ENCODE data around the gene RIPK1. TPM values are rescaled to one million over a fixed set of nuclear protein-coding genes. Genes with fewer than 3 reads are reported as not detected.
"Not testable (repeated sequence)": the region's sequence is repeated elsewhere in the genome, so short reads cannot be mapped to it uniquely, and the experiment has no call there.

Gene RIPK1
- total RNA-seq, 4 donors from 2014 or later = 8.6 to 12.0 (median 10.3) TPM

- no peak overlapping the region for H3K4me3 ChIP-seq
- no peak overlapping the region for H3K27ac ChIP-seq
- H3K27me3 ChIP-seq = no peaks in the 10 kb centered on the region
- H3K36me3 ChIP-seq = no peaks in the 10 kb centered on the region
- peaks cover 8 to 12% of the 10 kb centered on the region in 2 donors for H3K4me1 ChIP-seq
- in situ Hi-C loops (cut with MboI; ENCODE audit: low sequenced_read_pairs in 4 of 4) = no loop called here
- no peak for TF ChIP-seq POLR2A (IDR thresholded peaks at IDR 0.05)
- TF ChIP-seq, protein P1, sequence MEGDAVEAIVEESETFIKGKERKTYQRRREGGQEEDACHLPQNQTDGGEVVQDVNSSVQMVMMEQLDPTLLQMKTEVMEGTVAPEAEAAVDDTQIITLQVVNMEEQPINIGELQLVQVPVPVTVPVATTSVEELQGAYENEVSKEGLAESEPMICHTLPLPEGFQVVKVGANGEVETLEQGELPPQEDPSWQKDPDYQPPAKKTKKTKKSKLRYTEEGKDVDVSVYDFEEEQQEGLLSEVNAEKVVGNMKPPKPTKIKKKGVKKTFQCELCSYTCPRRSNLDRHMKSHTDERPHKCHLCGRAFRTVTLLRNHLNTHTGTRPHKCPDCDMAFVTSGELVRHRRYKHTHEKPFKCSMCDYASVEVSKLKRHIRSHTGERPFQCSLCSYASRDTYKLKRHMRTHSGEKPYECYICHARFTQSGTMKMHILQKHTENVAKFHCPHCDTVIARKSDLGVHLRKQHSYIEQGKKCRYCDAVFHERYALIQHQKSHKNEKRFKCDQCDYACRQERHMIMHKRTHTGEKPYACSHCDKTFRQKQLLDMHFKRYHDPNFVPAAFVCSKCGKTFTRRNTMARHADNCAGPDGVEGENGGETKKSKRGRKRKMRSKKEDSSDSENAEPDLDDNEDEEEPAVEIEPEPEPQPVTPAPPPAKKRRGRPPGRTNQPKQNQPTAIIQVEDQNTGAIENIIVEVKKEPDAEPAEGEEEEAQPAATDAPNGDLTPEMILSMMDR (IDR thresholded peaks at IDR 0.05 in 4 of 5, conservative IDR thresholded peaks at IDR 0.05 in 1 of 5) = no peak
- no peak for DNase-seq
- ATAC-seq = no peak
- H3K9me3 ChIP-seq = no peaks in the 10 kb centered on the region
- intact Hi-C loops (cut with DNase I; ENCODE audit: low total_unique reads) = no loop called here
Measured at GRCh38 chr6:3041606-3042005, 26.7 kb upstream of the RIPK1 start.

- H3K4me3 ChIP-seq = no peak overlapping the region
- no peaks in the 10 kb centered on the region for H3K27me3 ChIP-seq
- in situ Hi-C loops (cut with MboI; ENCODE audit: low sequenced_read_pairs in 4 of 4) = no loop called here
- DNase-seq = no peak
- intact Hi-C loops (cut with DNase I; ENCODE audit: low total_unique reads) = no loop called here
- H3K27ac ChIP-seq = no peak overlapping the region
- ATAC-seq = no peak
- H3K36me3 ChIP-seq = no peaks in the 10 kb centered on the region
- no peak for TF ChIP-seq POLR2A (IDR thresholded peaks at IDR 0.05)
- TF ChIP-seq, protein P1 (IDR thresholded peaks at IDR 0.05 in 4 of 5, conservative IDR thresholded peaks at IDR 0.05 in 1 of 5) = no peak
- H3K4me1 ChIP-seq = peaks cover 8 to 12% of the 10 kb centered on the region in 2 donors
- H3K9me3 ChIP-seq = no peaks in the 10 kb centered on the region
Measured at GRCh38 chr6:3045369-3045768, 22.9 kb upstream of the RIPK1 start.

- H3K27me3 ChIP-seq = no peaks in the 10 kb centered on the region
- ATAC-seq (no peak), DNase-seq (no peak)
- H3K4me3 ChIP-seq = no peak overlapping the region
- intact Hi-C loops (cut with DNase I; ENCODE audit: low total_unique reads) (no loop called here), in situ Hi-C loops (cut with MboI; ENCODE audit: low sequenced_read_pairs in 4 of 4) (no loop called here)
- no peak for TF ChIP-seq POLR2A (IDR thresholded peaks at IDR 0.05)
- TF ChIP-seq, protein P1 (IDR thresholded peaks at IDR 0.05 in 4 of 5, conservative IDR thresholded peaks at IDR 0.05 in 1 of 5) = no peak
- H3K36me3 ChIP-seq = no peaks in the 10 kb centered on the region
- H3K27ac ChIP-seq = no peak overlapping the region
- peaks cover 8 to 12% of the 10 kb centered on the region in 2 donors for H3K4me1 ChIP-seq
- H3K9me3 ChIP-seq = no peaks in the 10 kb centered on the region
Measured at GRCh38 chr6:3045777-3046176, 22.5 kb upstream of the RIPK1 start.

DNA sequence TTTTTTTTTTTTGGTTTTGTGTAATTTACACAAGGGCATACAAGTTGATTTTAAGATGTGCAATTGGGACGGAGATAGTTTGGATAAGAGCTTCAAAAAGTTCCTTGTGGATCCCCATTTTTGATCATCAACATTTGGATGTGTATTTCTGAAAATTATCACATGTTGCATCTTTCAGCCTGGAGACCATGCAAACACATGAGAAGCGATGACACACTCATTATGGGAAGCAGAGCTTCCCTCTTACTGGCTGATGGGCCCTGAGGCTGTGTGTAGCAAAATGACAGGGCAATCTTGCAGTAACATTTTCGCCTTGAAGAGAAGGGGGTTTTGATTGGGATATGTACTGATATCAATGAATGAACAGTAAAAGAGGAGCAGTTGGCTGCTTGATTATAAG lies 22.0 kb upstream of the RIPK1 start:
- in situ Hi-C loops (cut with MboI; ENCODE audit: low sequenced_read_pairs in 4 of 4) = no loop called here
- ATAC-seq (no peak), DNase-seq (no peak)
- peaks cover 5 to 7% of the 10 kb centered on the region in 2 donors for H3K4me1 ChIP-seq
- no peaks in the 10 kb centered on the region for H3K36me3 ChIP-seq
- TF ChIP-seq, protein P1 (IDR thresholded peaks at IDR 0.05 in 4 of 5, conservative IDR thresholded peaks at IDR 0.05 in 1 of 5) = no peak
- no peak for TF ChIP-seq POLR2A (IDR thresholded peaks at IDR 0.05)
- no peaks in the 10 kb centered on the region for H3K9me3 ChIP-seq
- no peaks in the 10 kb centered on the region for H3K27me3 ChIP-seq
- H3K4me3 ChIP-seq = no peak overlapping the region
- H3K27ac ChIP-seq = no peak overlapping the region
- intact Hi-C loops (cut with DNase I; ENCODE audit: low total_unique reads) = no loop called here

DNA sequence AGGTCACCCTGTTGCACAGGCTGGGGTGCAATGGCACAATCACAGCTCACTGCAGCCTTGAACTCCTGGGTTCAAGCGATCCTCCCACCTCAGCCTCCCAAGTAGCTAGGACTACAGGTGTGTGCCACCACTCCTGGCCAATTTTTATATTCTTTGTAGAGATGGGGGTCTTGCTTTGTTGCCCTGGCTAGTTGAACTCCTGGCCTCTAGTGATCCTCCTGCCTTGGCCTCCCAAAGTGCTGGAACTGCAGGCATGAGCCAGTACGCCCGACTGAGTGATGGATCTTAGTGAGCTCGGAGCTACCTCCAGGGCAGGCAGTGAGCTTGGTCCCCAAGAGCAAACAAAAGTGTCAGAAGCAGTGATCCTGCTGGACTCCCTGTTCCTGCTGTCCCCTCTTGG lies 20.3 kb upstream of the RIPK1 start:
- intact Hi-C loops (cut with DNase I; ENCODE audit: low total_unique reads); H3K9me3 ChIP-seq; H3K27me3 ChIP-seq; DNase-seq; in situ Hi-C loops (cut with MboI; ENCODE audit: low sequenced_read_pairs in 4 of 4); H3K4me1 ChIP-seq; ATAC-seq; H3K36me3 ChIP-seq; H3K27ac ChIP-seq; H3K4me3 ChIP-seq: not testable (repeated sequence)

Measured in gastrocnemius medialis (tissue), 4 donors.